GM12878 (cell line): ENCODE results near the gene G3BP1. TPM values are rescaled to one million over a fixed set of nuclear protein-coding genes. Genes with fewer than 3 reads are reported as not detected.

Experiments used
- BRCA1 ChIP-seq: IDR thresholded peaks from 2 replicates; pipeline ENCODE4 v1.6.1; 2011; ENCODE audit warnings: low read depth, low read length, improper control_type of control experiment
- CHD1 ChIP-seq: IDR thresholded peaks from 2 replicates; pipeline ENCODE4 v1.6.1; 2012; ENCODE audit warnings: low read depth, low read length, improper control_type of control experiment
- CHD2 ChIP-seq: IDR thresholded peaks from 2 replicates; pipeline ENCODE4 v1.6.1; 2011; ENCODE audit warnings: low read depth, low read length, improper control_type of control experiment, borderline replicate concordance
- CREB1 ChIP-seq: IDR thresholded peaks from 2 replicates; pipeline ENCODE4 v1.6.1; 2012; ENCODE audit warnings: low read depth, mild to moderate bottlenecking, inconsistent platforms
- HDAC2 ChIP-seq: fragments of 200-600 bp; sonication (generic); IDR thresholded peaks from 2 replicates; pipeline ENCODE4 v1.6.1; 2017
- MEF2A ChIP-seq: IDR thresholded peaks from 2 replicates; pipeline ENCODE4 v1.6.1; 2011; ENCODE audit warnings: low read depth, mild to moderate bottlenecking, low read length, moderate library complexity; ENCODE audit not compliant: insufficient read depth
- PAX5 ChIP-seq: IDR thresholded peaks from 2 replicates; pipeline ENCODE4 v1.6.1; 2011; ENCODE audit warnings: low read depth, low read length, borderline replicate concordance
- RAD51 ChIP-seq: fragments of 450-650 bp; IDR thresholded peaks from 2 replicates; pipeline ENCODE4 v1.6.1; 2016; ENCODE audit warnings: moderate library complexity, mild to moderate bottlenecking, inconsistent platforms
- RELA ChIP-seq: fragments of 450-650 bp; IDR thresholded peaks from 2 replicates; pipeline ENCODE4 v1.8.0; 2014; ENCODE audit warnings: borderline replicate concordance; ENCODE audit not compliant: partially characterized antibody
- SP1 ChIP-seq: IDR thresholded peaks from one replicate; pipeline ENCODE4 v1.6.1; 2011; ENCODE audit warnings: low read depth, low read length
- ZBED1 ChIP-seq: IDR thresholded peaks from 2 replicates; pipeline ENCODE4 v1.6.1; 2016; ENCODE audit warnings: borderline replicate concordance
- ZBTB40 ChIP-seq: fragments of 450-650 bp; IDR thresholded peaks from 2 replicates; pipeline ENCODE4 v1.6.1; 2016; ENCODE audit warnings: mild to moderate bottlenecking, moderate library complexity, borderline replicate concordance
- ZNF217 ChIP-seq: fragments of 450-650 bp; IDR thresholded peaks from 2 replicates; pipeline ENCODE4 v1.6.1; 2017; ENCODE audit warnings: antibody characterized with exemption, mild to moderate bottlenecking
- polyA plus RNA-seq, 11 experiments: library from polyadenylated mRNA; depleted of rRNA in 4 of 11; unstranded in 6 of 11; stranded (reverse) in 5 of 11; fragments of >200 nt; fragmentation: Nextera tagmentation in 4 of 11; fragmentation: Illumina TruSeq in 1 of 11; extraction: Ambion mirVana in 4 of 11; extraction: Trizol in 1 of 11; gene quantifications; 1 replicate in 1 of 11; 2 replicates in 10 of 11; pipeline versions ENCODE4 v1.2.1 to v1.2.3, GENCODE V29; 2011 to 2016; ENCODE audit warnings: inconsistent platforms in 2 of 11, missing spikeins in 2 of 11, low read depth in 1 of 11
- total RNA-seq, 4 experiments: library from RNA; depleted of rRNA in 3 of 4; stranded (reverse); fragments of >200 nt in 3 of 4; fragmentation: Illumina TruSeq in 1 of 4; extraction: Trizol in 1 of 4; gene quantifications; 2 replicates each; pipeline versions ENCODE4 v1.2.1 to v1.2.3, GENCODE V29; 2013 to 2021
- TF ChIP-seq, protein P1 (sequence below): fragments of 450-650 bp; IDR thresholded peaks from 2 replicates; pipeline ENCODE4 v1.6.1; 2017; ENCODE audit warnings: borderline replicate concordance

G3BP1 gene
- total and polyA plus RNA-seq, 10 of the 15 experiments (the other 5 are each of a cell fraction or from before 2014, with no cell fraction given): 49.7 to 438 (median 148) TPM

DNA sequence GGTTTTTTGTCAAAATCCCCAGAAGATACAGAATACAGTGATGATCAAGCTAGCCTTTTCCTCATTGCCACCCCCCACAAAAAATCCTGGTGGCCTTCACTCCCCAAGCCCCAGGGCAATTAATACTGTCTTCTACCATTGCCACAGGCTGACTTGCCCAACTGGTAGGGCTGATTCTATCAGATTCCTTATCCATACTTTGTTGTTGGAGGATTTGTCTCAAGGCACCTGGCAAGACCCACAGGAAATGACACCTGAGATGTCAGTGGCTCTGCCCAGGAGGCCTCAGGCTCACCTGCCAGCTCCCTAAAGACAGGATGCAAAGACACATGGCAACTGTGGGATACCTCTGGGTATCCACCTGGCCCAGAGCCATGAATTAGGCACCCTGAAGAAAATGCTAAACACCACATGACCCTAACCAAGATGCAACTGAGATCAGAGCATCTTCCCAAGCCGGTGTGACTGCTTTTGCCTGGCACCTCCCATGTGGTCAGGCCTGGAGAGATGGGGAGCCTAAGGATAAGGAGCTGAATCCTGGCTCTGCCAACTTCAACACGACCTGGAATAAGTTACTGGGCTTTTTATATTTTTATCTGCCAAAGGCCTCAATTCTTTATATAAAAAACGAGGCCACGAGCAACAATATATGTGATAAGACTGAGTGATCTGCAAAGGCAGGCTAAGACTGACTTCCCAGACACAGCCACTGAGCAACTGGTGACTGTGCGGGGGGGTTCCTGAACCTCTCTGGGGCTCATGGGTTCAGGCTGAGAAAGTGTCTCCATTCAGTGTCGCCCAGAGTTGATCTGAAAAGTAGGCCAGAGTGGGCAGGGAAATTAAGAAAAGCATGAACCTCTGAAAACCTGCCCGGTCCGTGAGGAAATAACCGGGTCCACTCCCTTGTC lies 14.3 kb upstream of the G3BP1 start (continued):
- TF ChIP-seq, protein P1, sequence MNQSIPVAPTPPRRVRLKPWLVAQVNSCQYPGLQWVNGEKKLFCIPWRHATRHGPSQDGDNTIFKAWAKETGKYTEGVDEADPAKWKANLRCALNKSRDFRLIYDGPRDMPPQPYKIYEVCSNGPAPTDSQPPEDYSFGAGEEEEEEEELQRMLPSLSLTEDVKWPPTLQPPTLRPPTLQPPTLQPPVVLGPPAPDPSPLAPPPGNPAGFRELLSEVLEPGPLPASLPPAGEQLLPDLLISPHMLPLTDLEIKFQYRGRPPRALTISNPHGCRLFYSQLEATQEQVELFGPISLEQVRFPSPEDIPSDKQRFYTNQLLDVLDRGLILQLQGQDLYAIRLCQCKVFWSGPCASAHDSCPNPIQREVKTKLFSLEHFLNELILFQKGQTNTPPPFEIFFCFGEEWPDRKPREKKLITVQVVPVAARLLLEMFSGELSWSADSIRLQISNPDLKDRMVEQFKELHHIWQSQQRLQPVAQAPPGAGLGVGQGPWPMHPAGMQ: no peak
- TF ChIP-seq CREB1 (no peak), SP1 (no peak), CHD1 (no peak), BRCA1 (no peak), MEF2A (no peak), ZBED1 (no peak), HDAC2 (no peak), RELA (no peak), RAD51 (no peak), PAX5 (no peak), CHD2 (no peak), ZBTB40 (0 out of 2 replicates have a peak, but pooled peaks have one; percentile 25), ZNF217 (no peak)
